ENCODE results near the gene DPP7. TPM values are rescaled to one million over a fixed set of nuclear protein-coding genes. Genes with fewer than 3 reads are reported as not detected.

DPP7 gene
- total and polyA plus RNA-seq, 2 of the 8 experiments (the other 6 are each of a cell fraction or from before 2014, with no cell fraction given), result 21.2 to 26.8 TPM

DNA sequence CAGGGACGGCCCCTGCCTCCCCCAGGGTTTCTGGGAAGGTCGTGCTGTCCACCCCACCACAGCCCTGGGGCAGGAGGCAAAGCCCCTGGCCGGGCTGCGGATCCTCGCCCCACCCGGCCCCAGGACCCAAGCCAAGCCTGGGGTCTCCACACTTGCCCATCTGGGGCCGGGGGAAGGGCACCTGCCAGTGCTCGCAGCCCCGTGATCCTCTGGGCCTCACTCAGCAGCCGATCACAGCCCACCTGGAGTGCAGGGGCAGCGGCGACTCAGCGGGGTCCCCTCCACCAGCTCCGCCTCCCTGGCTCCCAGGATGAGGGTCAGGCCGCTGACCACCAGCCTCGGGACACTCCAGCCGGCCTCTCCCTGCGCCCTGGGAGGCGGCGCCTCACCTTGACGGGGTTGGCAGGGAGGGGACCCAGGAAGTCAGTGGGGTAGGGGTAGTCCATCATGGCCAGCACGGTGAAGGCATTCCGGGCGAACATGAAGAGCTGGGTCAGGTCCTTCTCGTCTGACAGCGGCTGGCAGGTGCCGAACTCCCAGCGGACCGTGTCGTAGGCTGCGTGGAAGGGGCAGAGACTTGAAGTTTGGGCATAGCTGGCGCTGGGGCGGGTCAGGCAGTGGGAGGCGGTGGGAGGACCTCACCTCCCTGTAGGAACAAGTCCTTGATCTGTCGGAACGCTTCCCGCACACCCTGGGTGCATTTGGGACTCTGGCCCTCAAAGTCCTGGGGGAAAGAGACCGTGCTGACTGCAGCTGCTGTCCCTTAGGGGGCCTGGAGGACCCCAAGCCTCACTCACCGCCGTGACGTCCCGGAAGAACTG, 1.8 kb downstream of the DPP7 start:
- H3K27ac ChIP-seq (ENCODE audit: low read depth, low read length), result no peak overlapping the region
- H3K27me3 ChIP-seq (replicated peaks in 1 of 4; ENCODE audit: control insufficient read depth in 3 of 4, extremely low read depth in 1 of 4, insufficient read depth in 3 of 4, low read length in 3 of 4), result peaks cover 15 to 36% (median 30%) of the 10 kb centered on the region in 4 experiments
- no peak overlapping the region for H2AFZ ChIP-seq (ENCODE audit: low read length)
- H4K8ac ChIP-seq (ENCODE audit: extremely low read depth, insufficient read depth, low read length), result no peak overlapping the region
- H3K4me1 ChIP-seq (replicated peaks in 1 of 4; ENCODE audit: control insufficient read depth in 3 of 4, insufficient read depth in 4 of 4, low read length in 3 of 4), result peaks cover 0 to 7% (median under 1%) of the 10 kb centered on the region in 4 experiments; a peak in 3 of 7 replicates
- no peaks in the 10 kb centered on the region; a peak in 2 of 8 replicates for H3K36me3 ChIP-seq (ENCODE audit: control insufficient read depth in 2 of 4, insufficient read depth in 4 of 4, low read length in 3 of 4)
- DNase-seq (ENCODE audit: low read depth in 1 of 2, low spot score in 2 of 2), result no peak
- no peak overlapping the region for H2BK5ac ChIP-seq (ENCODE audit: low read depth, low read length)
- H2AK5ac ChIP-seq (ENCODE audit: low read depth, low read length), result no peak overlapping the region
- no peak overlapping the region for H3K14ac ChIP-seq (ENCODE audit: insufficient read length)
- CTCF ChIA-PET (ENCODE audit: partially characterized antibody), result interaction anchor here (0.5 to 2.1 kb wide), 13 partner anchors 9 to 121 kb away, joined by 3 to 8 read pairs (median 3); partner anchors contain the start of genes ANAPC2, NPDC1, SAPCD2 and SSNA1
- H2BK15ac ChIP-seq (ENCODE audit: low read length), result no peak overlapping the region
- peaks cover 3% of the 10 kb centered on the region; the same call in 1 of the 2 replicates for H3K23me2 ChIP-seq (ENCODE audit: low read depth, low read length)
- 87% methylated on average over 32 of the region's 42 CpGs; no CpG with 5 or more reads in 1 of the 2 experiments for WGBS, 2 experiments (ENCODE audit: extremely low coverage in 1 of 2, insufficient coverage in 1 of 2, insufficient read length in 1 of 2, insufficient replicate concordance in 2 of 2, low coverage in 1 of 2, low lambda C conversion rate in 2 of 2, missing lambda C conversion rate in 1 of 2)
- no peak overlapping the region for H3K18ac ChIP-seq (ENCODE audit: extremely low read depth, low read length)
- no peak overlapping the region for H3K4me3 ChIP-seq (ENCODE audit: extremely low read depth in 1 of 4, insufficient read depth in 2 of 4, low read depth in 3 of 4, low read length in 4 of 4)
- H3K79me2 ChIP-seq (ENCODE audit: control insufficient read depth in 1 of 2, insufficient read depth in 2 of 2, low read length in 2 of 2), result no peaks in the 10 kb centered on the region
- no peak overlapping the region for H3K23ac ChIP-seq (ENCODE audit: insufficient read length)
- H3K4ac ChIP-seq (replicated peaks; ENCODE audit: insufficient read length, low read depth, low read length), result no peak overlapping the region
- H4K91ac ChIP-seq (replicated peaks; ENCODE audit: insufficient read length, low read length), result no peak overlapping the region
- no peak for FAIRE-seq
- no peaks in the 10 kb centered on the region for H3K79me1 ChIP-seq (ENCODE audit: low read depth, low read length)
- H3K56ac ChIP-seq (replicated peaks; ENCODE audit: insufficient read length, low read depth, low read length), result no peak overlapping the region
- H4K20me1 ChIP-seq (replicated peaks in 1 of 2; ENCODE audit: control insufficient read depth in 1 of 2, insufficient read depth in 2 of 2, low read length in 2 of 2), result peaks cover 0 to 4% of the 10 kb centered on the region in 2 experiments
- no peak overlapping the region for H2BK120ac ChIP-seq (replicated peaks; ENCODE audit: low read depth, low read length)
- no peak overlapping the region; a peak in 1 of 4 replicates for H3K4me2 ChIP-seq (ENCODE audit: insufficient read depth in 1 of 2, low read depth in 2 of 2, low read length in 2 of 2)
- H2BK20ac ChIP-seq (ENCODE audit: low read length), result no peak overlapping the region
- POLR2A ChIA-PET (ENCODE audit: partially characterized antibody), result interaction anchor here (0.7 to 1.3 kb wide), 5 partner anchors 13 to 132 kb away, joined by 3 to 4 read pairs (median 3); no protein-coding TSS in a partner anchor
- no peaks in the 10 kb centered on the region for H3K9me3 ChIP-seq (ENCODE audit: insufficient read depth in 2 of 2, low read depth in 1 of 2, low read length in 1 of 2)
- H2BK12ac ChIP-seq (ENCODE audit: low read depth, low read length), result no peak overlapping the region
- H4K5ac ChIP-seq (ENCODE audit: insufficient read length, low read depth, low read length), result no peak overlapping the region
- H3K9ac ChIP-seq (replicated peaks in 1 of 4; ENCODE audit: extremely low read depth in 1 of 4, low read depth in 3 of 4, low read length in 3 of 4), result no peak overlapping the region
- TF ChIP-seq KDM1A (IDR thresholded peaks at IDR 0.05; ENCODE audit: borderline replicate concordance, low read length), result no peak
- no peak for TF ChIP-seq MAFK (IDR thresholded peaks at IDR 0.05; ENCODE audit: low read depth, low read length)
- TF ChIP-seq POLR2A (IDR thresholded peaks at IDR 0.05; ENCODE audit: control extremely low read depth in 1 of 2, low read depth in 2 of 2, low read length in 2 of 2), result no peak
- no peak for TF ChIP-seq CBX5 (IDR thresholded peaks at IDR 0.05; ENCODE audit: low read depth, low read length)
- TF ChIP-seq RNF2 (IDR thresholded peaks at IDR 0.05; ENCODE audit: borderline replicate concordance, low read depth, low read length, missing control alignments, poor library complexity, severe bottlenecking), result no peak
- no peak for TF ChIP-seq SIX5 (IDR thresholded peaks at IDR 0.05; ENCODE audit: low read depth, low read length)
- no peak for TF ChIP-seq SAP30 (IDR thresholded peaks at IDR 0.05; ENCODE audit: insufficient read depth, insufficient replicate concordance, low read length)
- TF ChIP-seq BCL11A (IDR thresholded peaks at IDR 0.05; ENCODE audit: low read depth in 2 of 2, low read length in 2 of 2), result no peak
- TF ChIP-seq BRCA1 (IDR thresholded peaks at IDR 0.05; ENCODE audit: low read depth, low read length), result no peak
- no peak for TF ChIP-seq ZNF274 (IDR thresholded peaks at IDR 0.05; ENCODE audit: borderline replicate concordance, extremely low read depth, low read length)
- TF ChIP-seq CTBP2 (IDR thresholded peaks at IDR 0.05; ENCODE audit: borderline replicate concordance, insufficient read depth, insufficient read length, low read length), result no peak
- no peak for TF ChIP-seq BACH1 (IDR thresholded peaks at IDR 0.05; ENCODE audit: low read length)
